Measurements from ENCODE around the gene ZSWIM9. TPM values are rescaled to one million over a fixed set of nuclear protein-coding genes. Genes with fewer than 3 reads are reported as not detected.

The ZSWIM9 gene
- total and polyA plus RNA-seq, 12 donors = 3.8 to 8.5 (median 6.5) TPM

- no peak for TF ChIP-seq CTCF (IDR thresholded peaks at IDR 0.05)
- no peaks in the 10 kb centered on the region for H3K27me3 ChIP-seq
- no peaks in the 10 kb centered on the region for H3K9me3 ChIP-seq
- DNase-seq (no peak), ATAC-seq (no peak)
- peak overlapping the region in 2 of 10 donors; percentile 1 to 55 for H3K4me3 ChIP-seq
- intact Hi-C loops (cut with DNase I) = loop anchor here in 1 of 10 donors (5.0 kb wide), 1 partner anchor 35 kb away; no protein-coding TSS in a partner anchor
- H3K36me3 ChIP-seq = peaks cover 0 to 61% (median 8%) of the 10 kb centered on the region in 9 donors
- WGBS, 2 donors = 84 to 92% methylated on average over 3 of the region's 3 CpGs
- peaks cover 0 to 71% (median 38%) of the 10 kb centered on the region in 9 donors for H3K4me1 ChIP-seq
- H3K27ac ChIP-seq = peak overlapping the region in 1 of 10 donors; percentile 87
Observed at GRCh38 chr19:48247212-48247611, 76.7 kb downstream of the ZSWIM9 start.

Other genes with a start within 250 kb of the ZSWIM9 start
- gene BSPH1, start 178.5 kb upstream of the ZSWIM9 start, total RNA-seq = not detected
- gene BSPH1, start 178.5 kb upstream of the ZSWIM9 start, polyA plus RNA-seq = not detected
- gene ELSPBP1, start 176.0 kb upstream of the ZSWIM9 start, total RNA-seq = not detected
- not detected for gene ELSPBP1, start 176.0 kb upstream of the ZSWIM9 start, polyA plus RNA-seq
- gene CABP5, start 126.6 kb upstream of the ZSWIM9 start, total RNA-seq = not detected
- gene CABP5, start 126.6 kb upstream of the ZSWIM9 start, polyA plus RNA-seq = not detected
- 10 to 100 TPM; 28.1 to 71.2 (median 46.3) TPM for gene PLA2G4C, start 59.9 kb upstream of the ZSWIM9 start, total RNA-seq
- 10 to 100 TPM; 15.0 to 59.7 TPM for gene PLA2G4C, start 59.9 kb upstream of the ZSWIM9 start, polyA plus RNA-seq
- 1 to 10 TPM; 1.8 to 8.5 (median 3.5) TPM for gene LIG1, start 336 bp upstream of the ZSWIM9 start, total RNA-seq
- gene LIG1, start 336 bp upstream of the ZSWIM9 start, polyA plus RNA-seq = 1 to 10 TPM; 5.2 to 9.9 TPM
- 10 to 100 TPM; 19.5 to 49.5 (median 29.4) TPM for gene CARD8, start 85.2 kb downstream of the ZSWIM9 start, total RNA-seq
- gene CARD8, start 85.2 kb downstream of the ZSWIM9 start, polyA plus RNA-seq = 10 to 100 TPM; 18.9 to 44.2 TPM
- gene ZNF114, start 99.4 kb downstream of the ZSWIM9 start, total RNA-seq = under 1 TPM; 0.18 to 0.64 (median 0.33) TPM
- gene ZNF114, start 99.4 kb downstream of the ZSWIM9 start, polyA plus RNA-seq = under 1 TPM; 0.29 to 0.66 TPM
- gene EMP3, start 154.9 kb downstream of the ZSWIM9 start, total RNA-seq = 100 to 1,000 TPM in 1 of 10 donors, 10 to 100 TPM in 9; 18.8 to 119 (median 32.8) TPM
- gene EMP3, start 154.9 kb downstream of the ZSWIM9 start, polyA plus RNA-seq = 100 to 1,000 TPM; 116 to 124 TPM
- gene TMEM143, start 193.3 kb downstream of the ZSWIM9 start, total RNA-seq = 100 to 1,000 TPM in 1 of 10 donors, 10 to 100 TPM in 9; 51.8 to 110 (median 89.5) TPM
- gene TMEM143, start 193.3 kb downstream of the ZSWIM9 start, polyA plus RNA-seq = 10 to 100 TPM in 1 of 2 donors, 1 to 10 TPM in 1; 9.7 to 48.1 TPM
- not detected for gene SYNGR4, start 193.7 kb downstream of the ZSWIM9 start, total RNA-seq
- gene SYNGR4, start 193.7 kb downstream of the ZSWIM9 start, polyA plus RNA-seq = not detected
- gene KDELR1, start 220.9 kb downstream of the ZSWIM9 start, total RNA-seq = 10 to 100 TPM; 63.2 to 95.2 (median 73.2) TPM
- gene KDELR1, start 220.9 kb downstream of the ZSWIM9 start, polyA plus RNA-seq = 10 to 100 TPM; 55.1 to 96.0 TPM
- gene GRIN2D, start 223.0 kb downstream of the ZSWIM9 start, total RNA-seq = 1 to 10 TPM in 1 of 10 donors, under 1 TPM in 9; 0.04 to 1.0 (median 0.19) TPM
- under 1 TPM; 0.22 to 0.23 TPM for gene GRIN2D, start 223.0 kb downstream of the ZSWIM9 start, polyA plus RNA-seq

Data from heart right ventricle (tissue), 16 donors.